ENCODE data around the gene P3H2.
"Not testable (repeated sequence)": the region's sequence is repeated elsewhere in the genome, so short reads cannot be mapped to it uniquely, and the experiment has no call there.

Gene P3H2

DNA sequence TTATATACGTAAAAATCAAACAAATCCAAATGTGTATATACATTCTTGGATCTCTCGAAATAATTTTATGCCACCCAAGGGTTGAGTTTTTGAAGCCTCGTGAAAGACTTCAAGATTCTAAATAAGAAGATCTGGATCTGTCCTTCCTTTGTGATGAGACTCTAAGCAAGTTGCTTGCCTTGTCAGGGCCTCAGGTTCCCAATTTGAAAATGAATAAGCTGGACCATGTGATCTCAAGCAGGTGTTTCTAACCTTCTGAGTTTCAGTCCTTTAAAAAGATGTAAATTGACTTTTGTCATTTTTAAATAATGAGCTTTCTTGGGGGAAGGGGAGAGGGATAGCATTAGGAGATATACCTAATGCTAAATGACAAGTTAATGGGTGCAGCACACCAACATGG is 137.1 kb downstream of the P3H2 start:
- DNase-seq (ENCODE audit: low spot score): no peak

DNA sequence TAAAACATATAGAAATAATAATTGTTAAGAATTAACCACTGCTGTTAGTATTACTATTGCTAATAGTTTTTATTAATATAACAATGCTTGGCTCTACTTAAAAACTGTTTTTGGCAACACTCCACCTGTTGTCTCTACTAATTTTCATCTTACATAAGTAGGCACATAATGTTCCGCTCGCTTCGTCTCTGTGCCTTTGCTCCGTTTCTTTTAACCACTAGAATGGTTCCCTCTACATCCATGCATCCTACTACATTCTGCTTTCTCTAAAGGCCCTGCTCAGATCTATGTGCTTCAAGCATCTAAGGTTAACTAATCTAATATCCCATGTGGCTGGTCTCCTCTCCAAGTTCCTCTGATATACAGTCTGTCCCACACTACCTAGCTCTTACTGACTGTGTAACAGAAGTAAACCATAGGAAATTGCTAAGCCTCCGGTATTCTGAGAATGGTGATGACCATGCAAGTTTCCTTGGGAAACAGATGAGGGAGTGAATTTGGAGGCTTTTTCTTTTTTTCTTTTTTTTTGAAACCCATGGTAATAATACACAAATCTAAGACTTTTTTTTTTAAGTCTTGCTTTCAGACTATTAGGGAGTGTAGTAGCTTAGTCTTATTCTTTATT is 138.3 kb downstream of the P3H2 start:
- DNase-seq (ENCODE audit: low spot score): no peak

DNA sequence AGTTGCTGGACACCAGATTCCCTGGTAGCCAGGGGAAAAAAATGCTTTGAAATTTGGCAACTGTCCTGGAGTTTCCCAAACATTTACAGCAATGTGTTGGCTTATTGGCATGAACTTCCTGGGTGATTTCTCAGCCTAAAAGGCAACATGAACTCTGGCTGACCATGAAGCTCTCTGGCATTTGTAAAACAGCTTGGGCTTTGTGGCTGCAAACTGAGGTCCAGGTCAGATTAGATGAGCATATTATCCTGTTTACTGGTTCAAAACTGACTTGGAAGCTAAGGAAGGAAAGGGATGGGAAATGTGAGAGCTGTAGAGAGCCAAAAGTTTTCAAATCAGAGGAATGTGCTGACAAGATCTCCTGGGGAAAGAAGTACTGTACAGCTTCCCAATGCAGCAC is 139.0 kb downstream of the P3H2 start:
- DNase-seq (ENCODE audit: low spot score): no peak

DNA sequence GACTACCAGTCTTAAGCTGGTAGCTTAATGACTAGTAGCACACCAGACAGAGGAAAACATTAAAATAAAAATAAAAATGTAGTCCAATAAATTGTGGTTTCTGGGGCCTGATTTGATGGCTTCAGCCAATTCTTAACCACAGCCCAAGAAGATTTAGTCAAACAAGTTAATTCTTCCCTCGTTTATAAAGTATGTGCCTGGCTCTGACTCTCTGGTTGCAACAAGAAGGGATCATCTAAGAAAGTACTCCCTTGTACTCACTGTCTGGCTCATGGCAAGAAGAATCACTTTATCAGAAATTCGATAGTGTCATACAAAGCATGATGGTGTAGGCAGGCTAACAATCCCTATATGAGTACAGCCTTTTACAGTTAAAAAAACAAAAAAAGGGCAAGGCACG is 141.9 kb downstream of the P3H2 start:
- DNase-seq (ENCODE audit: low spot score): no peak

DNA sequence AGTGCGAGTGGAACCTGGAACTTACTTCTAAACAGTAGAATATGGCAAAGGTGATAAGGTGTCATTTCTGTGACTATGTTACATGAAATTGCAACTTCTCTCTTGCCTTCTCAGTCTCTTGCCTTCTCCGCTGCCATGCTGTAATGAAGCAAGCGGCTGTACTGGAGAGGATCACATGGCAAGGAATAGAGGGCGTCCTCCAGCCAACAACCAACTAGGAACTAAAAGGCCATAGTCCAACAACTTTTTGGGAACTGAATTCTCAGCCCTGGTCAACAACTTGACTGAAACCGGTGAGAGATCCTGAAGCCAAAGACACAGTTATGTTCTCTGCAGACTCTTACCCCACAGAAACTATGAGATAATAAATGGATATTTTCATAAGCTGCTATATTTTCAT is 143.5 kb downstream of the P3H2 start:
- no peak for DNase-seq (ENCODE audit: low spot score)

DNA sequence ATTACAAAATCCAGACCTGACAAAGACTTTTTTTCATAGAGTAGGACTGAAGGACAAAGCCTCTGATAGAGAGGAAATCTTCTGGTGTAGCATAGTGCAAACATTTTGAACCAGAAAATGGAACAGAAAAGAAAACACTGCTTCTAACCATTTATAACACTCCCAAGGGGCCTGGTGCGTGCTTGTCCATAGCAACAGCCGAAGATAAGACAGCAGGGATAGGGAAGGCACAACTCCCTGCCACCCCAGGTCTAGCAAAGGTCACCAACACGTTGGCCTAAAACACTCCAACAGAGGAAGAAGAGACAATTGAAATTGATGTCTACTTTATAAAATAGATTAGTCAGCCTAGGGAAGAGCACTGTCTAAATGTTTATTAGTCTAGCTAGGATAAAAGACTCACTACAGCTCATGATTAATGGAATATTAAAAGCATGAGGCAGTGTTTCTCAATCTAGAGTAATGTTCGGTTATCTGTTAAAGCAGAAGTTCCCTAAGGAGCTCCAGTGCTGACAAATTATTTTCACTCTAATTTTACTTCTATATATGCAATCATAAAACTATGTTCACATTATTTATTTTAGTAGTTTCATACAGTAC is 145.2 kb downstream of the P3H2 start:
- no peak for DNase-seq (ENCODE audit: low spot score)

DNA sequence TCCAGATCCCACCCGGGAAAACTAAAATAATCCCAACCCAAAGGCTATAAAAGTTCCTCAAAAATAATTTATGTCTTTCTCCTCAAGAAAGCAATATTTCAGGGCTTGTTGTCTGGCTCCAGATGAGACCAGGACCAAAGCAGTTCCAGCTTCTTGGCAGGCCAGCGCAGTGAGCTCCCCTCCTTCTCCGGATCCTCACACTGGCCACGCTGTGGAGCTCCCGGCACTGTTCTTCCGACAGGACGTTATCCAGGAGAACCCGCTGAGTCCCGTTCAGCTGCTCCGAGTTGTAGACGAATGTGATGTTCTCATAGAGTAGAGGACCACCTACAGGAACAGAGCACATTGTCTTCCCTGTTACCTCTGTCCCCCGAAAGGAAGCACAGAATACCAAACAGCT is 146.3 kb downstream of the P3H2 start:
- DNase-seq (ENCODE audit: low spot score): no peak

DNA sequence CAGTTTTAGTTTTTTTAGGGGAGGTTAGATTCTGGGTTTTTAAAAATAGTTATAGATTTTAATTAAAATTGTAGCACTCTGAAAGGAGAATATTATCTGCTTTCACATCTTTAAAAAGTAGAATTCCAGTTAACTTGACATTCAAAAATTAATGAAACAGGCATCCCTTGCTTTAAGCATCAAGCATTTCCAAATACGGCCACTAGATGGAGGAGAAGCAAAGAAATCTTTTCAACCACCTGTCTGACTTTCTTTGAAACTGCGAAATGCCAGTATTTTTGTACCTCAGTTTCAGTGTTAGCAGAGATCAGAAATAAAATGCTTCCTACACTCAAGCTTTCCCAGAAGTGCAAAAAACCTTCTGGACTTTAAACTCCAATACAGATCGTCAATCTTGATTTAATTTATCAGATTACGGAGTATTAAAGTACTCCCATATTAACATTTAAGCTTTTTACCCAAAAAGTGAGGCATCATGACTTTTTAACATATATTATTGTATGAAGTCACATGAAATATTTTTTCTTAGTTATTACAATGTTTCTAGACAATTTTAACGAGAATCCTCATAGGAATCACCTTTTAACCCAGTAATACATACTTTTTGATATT is 153.3 kb downstream of the P3H2 start:
- DNase-seq (ENCODE audit: low spot score): peak; percentile 34

DNA sequence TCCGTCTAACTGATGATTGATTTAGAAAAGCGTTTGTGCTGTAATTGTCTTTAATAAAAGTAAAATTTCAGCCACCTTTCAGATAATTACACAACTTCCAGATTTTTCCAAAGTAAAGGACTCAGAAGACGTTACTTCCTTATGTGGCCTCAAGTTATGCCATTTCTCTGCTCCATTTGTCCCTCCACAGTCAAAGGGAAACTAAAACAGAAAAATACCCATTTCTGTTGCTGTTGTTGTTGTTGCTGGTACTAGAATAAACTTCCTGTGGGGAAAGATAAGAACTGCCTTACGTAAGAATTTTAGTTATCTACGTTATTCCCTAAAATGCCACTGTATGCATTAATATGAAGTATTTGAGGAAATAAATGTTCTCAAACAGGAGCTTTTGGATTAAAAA is 153.9 kb downstream of the P3H2 start:
- DNase-seq (ENCODE audit: low spot score): no peak

DNA sequence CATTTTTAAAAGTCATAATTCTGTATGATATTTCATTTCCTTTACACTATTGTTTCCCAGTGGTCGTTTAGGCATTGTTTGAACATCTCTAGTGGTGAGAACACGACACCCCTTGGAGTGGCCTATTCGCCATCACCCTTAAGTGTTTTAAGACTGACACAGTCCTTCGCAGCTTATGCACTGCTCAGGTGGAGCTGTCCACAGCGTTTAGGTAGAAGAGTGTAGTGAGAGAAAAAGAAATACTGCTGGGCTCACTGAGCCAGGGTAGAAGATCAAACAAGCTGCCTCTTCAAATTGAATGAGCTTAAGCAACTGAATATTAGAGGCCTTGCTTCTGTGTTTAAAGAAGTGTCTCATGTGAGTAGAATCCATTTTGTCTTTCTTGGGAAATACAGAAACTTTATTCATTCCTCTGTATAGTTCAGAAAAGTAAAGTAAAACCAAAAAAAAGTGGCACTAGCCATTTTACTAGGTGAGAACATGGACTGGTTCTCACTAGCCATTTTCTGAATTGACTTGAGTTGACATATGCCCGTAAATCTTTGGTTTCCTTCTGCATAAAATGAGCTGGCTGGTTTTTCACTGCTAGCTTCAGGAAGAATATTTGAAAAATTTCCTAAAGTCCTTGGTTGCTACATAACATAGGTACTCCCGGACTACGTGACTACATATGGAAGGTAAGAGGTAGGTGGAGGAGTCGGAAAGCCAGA is 155.9 kb downstream of the P3H2 start:
- no peak for DNase-seq (ENCODE audit: low spot score)

DNA sequence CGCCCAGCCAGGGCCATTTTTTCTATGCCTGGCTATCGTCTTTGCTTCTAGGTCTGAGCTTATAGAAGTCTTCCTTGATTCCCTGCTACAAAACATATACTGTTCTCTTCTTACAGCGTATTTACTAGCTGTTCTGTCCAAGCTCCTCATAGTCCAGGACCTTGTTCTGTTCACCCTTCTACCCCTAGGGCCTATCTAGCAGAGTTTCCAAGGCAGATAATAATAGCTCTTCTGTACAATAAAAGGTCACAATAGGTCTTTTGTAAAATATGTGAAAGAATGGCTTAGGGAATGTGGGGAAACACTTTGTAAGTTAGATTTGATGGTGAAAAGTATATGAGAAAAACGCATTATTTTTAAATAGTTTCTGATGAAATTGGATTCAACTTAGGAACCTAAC is 158.2 kb downstream of the P3H2 start:
- DNase-seq (ENCODE audit: low spot score): no peak

DNA sequence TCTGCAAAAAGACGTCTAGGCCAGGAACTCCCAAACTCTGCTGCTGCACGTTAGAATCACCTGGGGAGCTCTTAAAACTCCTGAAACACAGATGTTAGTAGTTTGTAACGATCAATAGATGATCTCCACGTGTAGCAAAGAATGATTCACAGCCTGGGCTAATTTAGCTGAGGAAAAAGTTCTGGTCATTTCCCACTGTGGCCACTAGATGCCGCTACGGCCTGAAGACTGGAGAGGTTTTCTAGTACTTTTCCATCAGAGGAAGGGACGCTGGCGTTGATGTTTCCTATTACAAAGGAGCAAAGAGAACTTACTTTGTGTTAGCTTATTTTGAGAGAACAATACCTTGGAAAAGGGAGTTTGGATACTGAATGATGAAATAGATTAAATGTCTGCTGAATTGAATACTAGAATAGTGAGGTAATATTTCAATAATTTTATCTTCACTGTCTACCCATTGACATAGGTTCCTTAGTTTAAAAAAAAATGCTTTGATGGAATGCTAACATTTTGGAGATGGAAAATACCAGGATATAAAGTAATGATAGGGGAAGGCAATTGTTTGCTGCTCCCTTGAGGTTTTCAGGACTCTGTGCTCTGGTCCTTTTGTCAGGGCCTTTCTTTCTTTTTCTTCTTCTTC is 159.1 kb downstream of the P3H2 start:
- peak; percentile 82 for DNase-seq (ENCODE audit: low spot score)

DNA sequence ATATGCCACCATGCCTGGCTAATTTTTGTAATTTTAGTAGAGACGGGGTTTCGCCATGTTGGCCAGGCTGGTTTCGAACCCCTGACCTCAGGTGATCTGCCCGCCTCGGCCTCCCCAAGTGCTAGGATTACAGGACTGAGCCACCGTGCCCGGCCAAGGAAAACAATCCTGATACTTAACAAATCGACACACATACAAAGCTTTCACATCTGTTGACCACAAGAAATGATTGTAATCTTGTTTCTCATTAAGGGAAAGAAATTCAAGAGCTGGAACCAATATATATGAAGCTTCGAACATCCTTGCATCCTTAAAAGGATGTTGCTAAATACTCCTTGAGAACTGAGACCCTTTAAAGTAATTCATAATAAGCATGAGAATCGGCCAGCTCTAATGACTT is 159.6 kb downstream of the P3H2 start:
- not testable (repeated sequence) for DNase-seq (ENCODE audit: low spot score)

DNA sequence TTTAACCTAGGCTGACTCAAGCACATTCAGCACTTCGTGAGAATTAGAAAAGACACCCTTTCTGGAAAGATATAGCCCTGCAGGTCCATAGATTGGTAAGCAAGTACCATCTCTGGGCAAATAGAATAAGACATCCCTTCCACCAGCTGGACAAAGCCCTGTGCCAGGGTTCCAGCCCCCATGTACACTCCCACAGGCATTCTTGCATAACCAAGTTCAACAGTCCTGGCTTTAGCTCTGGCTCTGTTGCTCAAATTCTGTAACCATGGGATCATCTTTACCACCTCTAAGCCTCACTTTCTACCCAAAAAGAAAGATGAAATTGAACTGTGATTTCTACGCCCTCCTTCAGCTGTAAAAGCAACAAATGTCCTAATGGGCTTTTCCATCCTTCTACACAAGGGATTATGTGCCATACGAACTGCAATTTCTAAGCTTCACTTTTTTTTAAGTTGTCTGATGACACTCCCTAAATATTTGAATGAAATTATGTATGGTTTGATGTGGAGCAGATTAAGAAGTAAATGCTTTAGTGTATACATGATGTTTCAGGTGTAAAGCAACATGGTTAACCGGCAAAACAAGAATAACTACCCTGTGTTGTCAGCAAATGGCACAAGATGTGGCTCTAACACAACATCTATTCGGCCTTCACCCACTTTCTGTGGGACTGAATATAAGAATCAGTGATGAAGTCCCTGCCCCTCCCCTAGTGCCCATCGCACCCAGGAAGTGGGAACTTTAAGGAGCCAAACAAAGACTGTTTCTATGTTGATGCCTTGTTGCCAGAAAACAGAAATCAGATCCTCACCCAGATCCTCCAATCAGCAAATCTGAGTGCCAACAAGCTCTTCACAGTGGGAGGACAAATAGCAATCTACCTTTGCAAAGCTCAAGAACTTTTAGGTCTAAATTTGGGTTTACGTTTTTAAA is 165.7 kb downstream of the P3H2 start:
- no peak for DNase-seq (ENCODE audit: low spot score)

DNA sequence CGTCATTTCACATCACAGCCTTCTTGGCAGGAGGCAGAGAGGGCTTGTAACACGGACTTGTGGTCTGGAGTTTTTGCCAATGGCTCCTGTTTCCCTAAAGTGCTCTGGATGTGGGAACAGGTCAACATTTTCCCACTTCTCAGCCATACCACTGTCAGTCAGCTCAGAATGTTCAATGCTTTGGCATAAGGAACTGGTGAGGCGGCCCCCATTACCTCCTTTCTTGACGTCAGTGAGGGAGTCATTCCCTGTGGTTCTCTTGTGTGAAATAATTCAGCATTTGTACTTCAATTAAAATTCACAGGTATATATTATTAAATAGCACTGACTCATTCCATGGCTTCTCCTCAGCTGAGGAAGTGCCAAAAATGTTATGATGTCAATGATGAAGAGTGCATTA is 167.1 kb downstream of the P3H2 start:
- DNase-seq (ENCODE audit: low spot score): no peak

DNA sequence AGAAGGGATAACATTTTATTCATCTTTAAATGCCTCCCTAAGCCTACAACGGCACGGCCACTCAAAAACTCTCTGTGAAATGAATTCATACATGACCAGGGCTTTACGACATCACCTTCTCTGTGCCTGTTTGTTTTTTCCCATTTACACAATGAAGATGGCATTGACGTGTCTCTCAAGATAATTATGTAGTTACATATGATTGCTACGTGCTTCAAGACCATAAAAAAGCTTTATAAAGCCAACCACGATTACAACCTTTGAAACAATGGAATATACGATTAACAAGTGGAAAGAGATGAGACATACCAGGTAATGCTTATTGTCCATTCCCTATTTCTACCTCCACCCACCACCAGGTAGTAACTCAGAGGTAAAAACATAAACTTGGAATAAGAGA is 168.4 kb downstream of the P3H2 start:
- no peak for DNase-seq (ENCODE audit: low spot score)

DNA sequence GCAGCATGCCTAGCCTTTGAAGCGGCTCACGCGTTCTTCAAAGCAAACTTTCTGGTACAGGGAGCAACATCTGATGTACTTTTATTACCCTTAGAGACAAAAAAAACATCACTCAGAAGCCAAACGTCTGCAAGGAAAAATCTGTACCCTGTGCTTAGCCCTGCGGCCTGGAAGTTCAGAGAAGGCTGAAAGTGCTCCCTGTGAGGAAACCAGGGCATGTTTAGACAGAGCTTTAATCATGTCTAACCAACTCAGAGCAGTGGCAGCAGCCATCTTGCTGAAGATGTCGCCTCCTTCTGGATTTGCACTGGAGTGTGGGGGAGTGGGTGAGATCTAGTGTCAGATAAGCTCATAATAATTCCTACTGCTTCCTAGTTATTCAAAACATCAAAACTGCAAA is 170.4 kb downstream of the P3H2 start:
- no peak for DNase-seq (ENCODE audit: low spot score)

DNA sequence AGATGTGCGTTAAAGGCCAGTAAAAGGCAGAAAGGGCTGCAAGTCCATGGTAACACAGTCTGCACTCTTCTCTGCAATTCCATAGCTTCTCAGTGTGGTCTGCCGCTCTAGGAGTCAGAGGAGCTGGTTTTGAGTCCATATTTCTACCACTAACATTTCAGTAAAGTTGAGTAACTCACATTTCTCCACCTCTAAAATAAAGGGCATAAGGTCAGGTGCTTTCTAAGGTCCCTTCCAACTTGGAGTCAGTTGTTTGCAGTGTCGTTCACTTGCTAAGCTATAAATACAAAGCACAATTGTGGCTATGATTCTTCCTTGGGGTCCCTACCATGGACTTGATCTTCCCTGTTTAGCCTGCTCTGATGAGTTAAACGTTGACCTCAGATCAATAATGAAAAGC is 171.1 kb downstream of the P3H2 start:
- DNase-seq (ENCODE audit: low spot score): no peak

DNA sequence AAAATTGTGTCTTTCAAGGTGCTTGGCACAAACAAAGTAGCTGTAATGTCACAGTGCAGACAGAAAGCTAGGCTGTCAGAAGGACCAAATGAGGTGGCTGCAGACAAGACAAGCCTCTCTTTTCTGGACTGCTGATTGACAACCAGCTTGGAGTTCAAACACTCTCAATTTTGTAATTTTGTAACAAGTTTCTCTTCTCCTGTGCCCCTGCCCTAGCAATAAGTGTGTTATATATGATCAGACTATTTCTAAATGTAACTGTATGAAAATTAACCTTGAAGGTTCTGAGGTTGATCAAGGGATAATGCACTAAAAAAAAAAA is 172.0 kb downstream of the P3H2 start:
- DNase-seq (ENCODE audit: low spot score): no peak

DNA sequence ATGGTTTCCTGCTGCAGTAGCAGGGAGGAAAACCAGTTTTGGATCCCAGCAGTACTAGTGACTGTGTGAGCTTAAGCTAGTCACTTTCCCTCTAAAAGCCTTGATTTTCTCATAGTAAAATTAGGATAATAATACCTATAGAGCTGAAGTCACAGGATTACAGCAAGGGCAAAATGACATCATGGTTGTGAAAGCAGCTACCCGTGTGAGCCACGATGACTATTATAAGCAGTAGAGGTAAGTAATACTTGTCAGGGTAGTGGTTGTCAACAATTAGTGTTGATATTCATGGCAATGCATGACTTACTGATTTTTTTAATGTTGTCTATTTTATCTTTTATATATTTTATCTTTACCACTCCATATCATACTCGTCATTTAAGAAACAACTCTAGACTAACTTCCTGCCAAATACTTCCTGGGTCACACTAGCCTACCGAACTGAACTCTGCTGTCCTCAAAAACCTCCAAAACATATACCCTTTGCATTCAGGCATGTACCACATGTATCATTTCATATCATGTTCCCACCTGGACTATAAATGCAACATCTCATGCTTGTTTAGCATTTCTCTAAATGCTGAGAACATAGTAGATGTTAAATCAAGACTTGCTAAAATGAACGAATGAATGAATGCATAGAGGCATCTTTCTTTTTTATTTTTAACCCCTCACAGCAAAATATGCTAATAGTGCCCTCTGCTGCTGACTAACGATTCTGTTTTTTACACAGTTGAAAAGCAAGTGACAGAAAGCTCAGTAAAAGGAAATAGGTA is 172.6 kb downstream of the P3H2 start:
- no peak for DNase-seq (ENCODE audit: low spot score)

DNA sequence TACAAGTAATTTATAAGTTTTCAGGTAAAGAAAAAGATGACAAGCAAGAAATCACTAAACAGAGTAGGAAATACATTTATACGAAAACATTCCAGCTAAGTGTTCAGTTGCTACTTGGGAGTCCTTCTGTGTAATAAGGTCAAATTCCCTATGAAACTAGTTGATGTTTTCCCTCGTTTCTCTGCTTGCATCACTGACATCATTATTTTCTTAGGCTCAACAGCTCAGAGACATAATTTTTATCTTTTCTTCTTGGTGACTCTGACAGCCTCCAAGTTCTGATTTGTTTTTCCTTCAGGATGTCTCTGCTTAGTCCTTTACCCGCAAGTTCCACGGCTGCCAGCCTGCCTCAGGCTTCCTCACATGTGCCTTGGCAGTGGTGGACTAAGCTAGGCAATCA is 173.6 kb downstream of the P3H2 start:
- no peak for DNase-seq (ENCODE audit: low spot score)
